BE2C (cell line): ENCODE results near the gene GRIA1.

Source experiments
- DNase-seq: peaks from one replicate; pipeline ENCODE4 v3.0.0-alpha.2; 2020
- H3K27me3 ChIP-seq: fragments of 250-450 bp; sonication (Bioruptor Pico); 2 replicates; pipeline ENCODE4 v1.5.1; 2020; ENCODE audit warnings: mild to moderate bottlenecking
- H3K36me3 ChIP-seq: fragments of 250-450 bp; sonication (Bioruptor Pico); 2 replicates; pipeline ENCODE4 v1.5.1; 2020; ENCODE audit warnings: mild to moderate bottlenecking
- H3K4me1 ChIP-seq: fragments of 250-450 bp; sonication (Bioruptor Pico); 2 replicates; pipeline ENCODE4 v1.5.1; 2020
- H3K4me3 ChIP-seq: 2 replicates; pipeline ENCODE4 v1.5.1; 2011; ENCODE audit warnings: low read depth, low read length
- H3K9me3 ChIP-seq: fragments of 250-450 bp; sonication (Bioruptor Pico); 2 replicates; pipeline ENCODE4 v1.5.1; 2020
- TF ChIP-seq, protein P1 (sequence below): IDR thresholded peaks from 2 replicates; pipeline ENCODE4 v1.5.1; 2012; ENCODE audit warnings: mild to moderate bottlenecking, low read depth, low read length

Gene GRIA1

DNA sequence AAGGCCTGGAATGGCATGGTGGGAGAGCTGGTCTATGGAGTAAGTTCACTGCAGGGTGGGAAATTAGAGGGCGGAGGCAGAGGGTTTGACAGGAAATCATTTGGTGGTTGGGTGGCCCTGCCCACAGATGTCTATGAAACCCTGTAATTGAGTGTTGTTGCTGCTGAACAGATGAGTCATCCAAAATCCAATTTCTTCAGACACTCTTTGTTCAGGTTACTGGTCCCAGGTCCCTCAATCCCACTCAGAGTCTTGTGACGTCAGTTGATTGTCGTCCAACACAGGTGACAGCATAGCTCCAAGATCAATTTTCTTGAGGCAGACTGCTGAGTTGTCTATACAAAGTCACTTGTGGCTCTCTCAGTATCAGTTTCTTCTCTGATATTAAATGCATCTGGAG is 208.6 kb downstream of the GRIA1 start:
- no peaks in the 10 kb centered on the region for H3K9me3 ChIP-seq
- no peak overlapping the region for H3K4me3 ChIP-seq
- DNase-seq: no peak
- H3K36me3 ChIP-seq: no peaks in the 10 kb centered on the region
- TF ChIP-seq, protein P1, sequence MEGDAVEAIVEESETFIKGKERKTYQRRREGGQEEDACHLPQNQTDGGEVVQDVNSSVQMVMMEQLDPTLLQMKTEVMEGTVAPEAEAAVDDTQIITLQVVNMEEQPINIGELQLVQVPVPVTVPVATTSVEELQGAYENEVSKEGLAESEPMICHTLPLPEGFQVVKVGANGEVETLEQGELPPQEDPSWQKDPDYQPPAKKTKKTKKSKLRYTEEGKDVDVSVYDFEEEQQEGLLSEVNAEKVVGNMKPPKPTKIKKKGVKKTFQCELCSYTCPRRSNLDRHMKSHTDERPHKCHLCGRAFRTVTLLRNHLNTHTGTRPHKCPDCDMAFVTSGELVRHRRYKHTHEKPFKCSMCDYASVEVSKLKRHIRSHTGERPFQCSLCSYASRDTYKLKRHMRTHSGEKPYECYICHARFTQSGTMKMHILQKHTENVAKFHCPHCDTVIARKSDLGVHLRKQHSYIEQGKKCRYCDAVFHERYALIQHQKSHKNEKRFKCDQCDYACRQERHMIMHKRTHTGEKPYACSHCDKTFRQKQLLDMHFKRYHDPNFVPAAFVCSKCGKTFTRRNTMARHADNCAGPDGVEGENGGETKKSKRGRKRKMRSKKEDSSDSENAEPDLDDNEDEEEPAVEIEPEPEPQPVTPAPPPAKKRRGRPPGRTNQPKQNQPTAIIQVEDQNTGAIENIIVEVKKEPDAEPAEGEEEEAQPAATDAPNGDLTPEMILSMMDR: no peak
- no peaks in the 10 kb centered on the region for H3K4me1 ChIP-seq
- H3K27me3 ChIP-seq: no peaks in the 10 kb centered on the region

DNA sequence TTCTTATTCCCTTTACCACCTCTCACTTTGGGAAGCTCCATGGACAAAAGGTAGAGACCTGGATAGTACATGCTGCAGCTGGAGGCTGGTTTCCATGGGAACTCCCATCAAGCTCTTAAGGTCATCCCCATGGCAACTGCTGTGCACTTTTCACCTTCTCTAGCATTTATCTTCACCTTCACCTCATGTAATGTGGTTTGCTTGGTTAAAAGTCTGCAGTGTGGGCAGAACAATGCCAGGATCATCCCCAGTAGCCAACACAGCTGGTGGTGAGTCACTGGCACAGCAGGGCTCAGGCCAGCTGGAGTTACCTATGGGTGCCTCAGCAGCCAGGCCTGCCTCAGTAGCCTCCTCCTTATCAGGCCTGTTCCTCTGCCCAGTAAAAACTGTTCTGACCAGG is 210.5 kb downstream of the GRIA1 start:
- Histone ChIP-seq H3K36me3 (no peaks in the 10 kb centered on the region), H3K27me3 (no peaks in the 10 kb centered on the region), H3K4me1 (no peaks in the 10 kb centered on the region), H3K4me3 (no peak overlapping the region), H3K9me3 (no peaks in the 10 kb centered on the region)
- TF ChIP-seq, protein P1: no peak
- DNase-seq: no peak

DNA sequence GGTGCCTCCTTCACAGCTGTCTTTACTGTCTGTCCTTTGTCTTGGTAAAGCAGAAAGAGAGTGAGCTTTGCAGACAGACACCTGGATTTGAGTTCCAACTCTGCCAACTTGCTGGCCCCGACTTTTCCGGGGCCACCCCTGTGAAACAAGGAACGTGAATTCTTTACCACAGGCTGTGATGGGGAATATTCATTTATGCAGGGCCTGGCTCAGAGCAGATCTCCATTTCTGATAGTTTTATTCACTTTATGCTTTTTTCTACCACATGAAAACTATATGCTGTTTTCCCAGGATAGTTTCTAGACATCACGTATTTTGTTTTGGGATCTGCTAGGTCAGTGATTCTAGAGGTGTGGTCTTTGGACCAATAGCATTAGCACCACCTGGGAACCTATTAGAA is 211.8 kb downstream of the GRIA1 start:
- Histone ChIP-seq H3K4me1 (no peaks in the 10 kb centered on the region), H3K9me3 (no peaks in the 10 kb centered on the region), H3K27me3 (no peaks in the 10 kb centered on the region), H3K36me3 (no peaks in the 10 kb centered on the region), H3K4me3 (no peak overlapping the region)
- TF ChIP-seq, protein P1: no peak
- DNase-seq: no peak

DNA sequence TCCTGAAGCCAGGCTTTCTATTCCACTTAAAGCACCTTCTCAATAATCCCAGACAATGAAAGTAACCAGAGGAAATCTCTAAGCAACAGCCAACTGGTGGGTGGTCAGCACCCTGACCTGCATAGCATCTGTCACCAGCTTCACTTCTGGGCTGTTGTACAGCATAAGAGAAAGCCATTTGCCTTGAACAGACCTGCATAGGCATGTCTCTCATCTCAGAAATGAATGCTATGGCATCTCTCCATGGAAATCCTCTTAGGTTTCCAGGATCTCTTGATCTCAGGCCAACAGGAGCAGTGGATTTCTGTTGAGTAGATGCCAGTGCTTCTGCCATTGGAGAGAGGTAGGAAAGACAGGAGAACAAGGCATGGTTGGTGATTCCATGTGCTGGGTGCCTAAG is 213.6 kb downstream of the GRIA1 start:
- Histone ChIP-seq H3K4me1 (no peaks in the 10 kb centered on the region), H3K27me3 (no peaks in the 10 kb centered on the region), H3K4me3 (no peak overlapping the region), H3K36me3 (no peaks in the 10 kb centered on the region), H3K9me3 (no peaks in the 10 kb centered on the region)
- DNase-seq: no peak
- TF ChIP-seq, protein P1: no peak

DNA sequence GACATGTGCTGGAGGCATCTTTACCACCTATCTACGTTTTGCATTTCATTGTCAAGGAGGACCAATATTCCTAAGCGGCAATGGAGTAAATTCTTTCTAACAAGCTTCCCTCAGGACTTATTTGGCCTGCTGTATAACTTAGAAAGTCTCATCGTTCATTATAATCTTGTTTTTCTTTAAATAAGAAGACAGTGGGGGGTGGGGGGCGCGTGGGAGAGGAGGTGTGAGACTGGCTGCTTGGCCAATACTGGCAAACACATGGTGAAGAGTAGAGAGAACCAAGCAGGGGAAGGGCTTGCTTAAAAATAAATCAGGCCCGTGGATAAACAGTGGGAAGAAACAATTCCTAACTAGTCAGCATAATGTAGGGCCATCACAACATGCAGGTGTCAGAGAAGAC is 217.2 kb downstream of the GRIA1 start:
- H3K36me3 ChIP-seq: no peaks in the 10 kb centered on the region
- H3K9me3 ChIP-seq: no peaks in the 10 kb centered on the region
- TF ChIP-seq, protein P1: no peak
- H3K27me3 ChIP-seq: no peaks in the 10 kb centered on the region
- no peaks in the 10 kb centered on the region for H3K4me1 ChIP-seq
- no peak for DNase-seq
- no peak overlapping the region for H3K4me3 ChIP-seq

DNA sequence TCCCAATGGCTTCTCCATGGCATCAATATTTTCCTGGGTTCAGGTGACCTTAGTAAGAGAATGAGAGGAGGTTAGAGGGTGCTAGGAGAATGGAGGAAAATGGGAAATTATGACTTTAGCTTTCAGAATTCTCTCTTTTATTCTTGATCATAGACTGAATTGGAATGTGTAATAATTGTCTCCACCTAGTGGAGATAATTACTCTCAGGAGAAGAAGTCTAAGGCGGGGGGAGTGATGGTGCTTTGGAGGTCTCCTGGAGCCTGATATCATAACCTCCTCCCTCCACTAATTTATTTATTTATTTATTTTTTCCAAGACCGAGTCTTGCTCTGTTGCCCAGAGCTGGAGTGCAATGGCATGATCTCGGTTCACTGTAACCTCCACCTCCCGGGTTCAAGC is 221.3 kb downstream of the GRIA1 start:
- Histone ChIP-seq H3K27me3 (no peaks in the 10 kb centered on the region; the same call in 1 of the 2 replicates), H3K4me1 (no peaks in the 10 kb centered on the region), H3K9me3 (no peaks in the 10 kb centered on the region), H3K36me3 (no peaks in the 10 kb centered on the region), H3K4me3 (no peak overlapping the region)
- DNase-seq: no peak
- TF ChIP-seq, protein P1: no peak
